Smooth muscle cell of trachea (primary cell): ENCODE data around the gene CCM2L. TPM values are rescaled to one million over a fixed set of nuclear protein-coding genes. Genes with fewer than 3 reads are reported as not detected.

Experiments
- total RNA-seq: library from RNA; depleted of rRNA; stranded (reverse); fragments of >200 nt; gene quantifications from 2 replicates; pipeline ENCODE4 v1.2.1, GENCODE V29; 2014

CCM2L gene
- total RNA-seq, result not detected in 2 replicates

GRCh38 chr20:32010101-32010500 lies at the start of gene CCM2L:
Gene CCM2L (plus strand): TSS chr20:32010438. CDS start chr20:32010455, 17 bp downstream.

GRCh38 chr20:31967830-31968249 lies 42.4 kb upstream of the CCM2L start, which contains the start of gene XKR7:
Gene XKR7 (plus strand): TSS chr20:31968151. CDS start chr20:31968176, 25 bp downstream.

DNA sequence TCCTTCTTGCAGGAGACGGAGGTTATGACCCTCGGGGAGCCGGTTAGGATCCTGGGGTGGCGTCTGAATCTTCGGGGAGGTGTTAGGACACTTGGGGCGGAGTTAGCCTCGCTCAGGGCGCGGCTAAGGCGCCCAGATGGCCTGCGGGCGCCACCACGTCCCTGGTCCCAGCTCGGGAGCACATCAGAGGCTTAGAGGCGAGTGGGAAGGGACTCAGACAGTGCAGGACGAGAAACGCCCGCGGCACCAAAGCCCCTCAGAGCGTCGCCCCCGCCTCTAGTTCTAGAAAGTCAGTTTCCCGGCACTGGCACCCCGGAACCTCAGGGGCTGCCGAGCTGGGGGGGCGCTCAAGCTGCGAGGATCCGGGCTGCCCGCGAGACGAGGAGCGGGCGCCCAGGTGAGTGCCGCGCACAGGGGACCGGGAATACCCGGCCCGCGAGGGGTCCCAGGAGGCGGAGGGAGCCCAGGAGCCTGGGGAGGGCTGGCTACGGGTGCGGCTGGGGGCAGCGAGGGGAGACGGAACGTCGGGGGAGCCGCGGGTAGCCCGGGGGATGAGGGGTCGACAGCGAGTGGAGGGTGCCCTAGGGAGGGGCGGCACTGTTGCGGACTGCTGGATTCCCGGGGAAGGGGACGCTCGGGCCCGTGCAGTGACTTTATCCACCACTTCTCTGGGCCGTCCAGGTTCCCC lies 42.0 kb downstream of the CCM2L start, which contains the start of gene HCK:
Gene HCK, plus strand, starts transcription at position 153 of the 688 bp plus-strand sequence.

Other genes with a start within 250 kb of the CCM2L start
- gene MYLK2, start 191.1 kb upstream of the CCM2L start, total RNA-seq, result not detected in 2 replicates
- gene FOXS1, start 164.8 kb upstream of the CCM2L start, total RNA-seq, result not detected in 2 replicates
- 0.33 TPM in 1 of 2 replicates, not detected in the other for gene DUSP15, start 139.9 kb upstream of the CCM2L start, total RNA-seq
- gene TTLL9, start 139.8 kb upstream of the CCM2L start, total RNA-seq, result 0.17 TPM in 1 of 2 replicates, not detected in the other
- gene PDRG1, start 58.4 kb upstream of the CCM2L start, total RNA-seq, result 3.3 and 5.1 TPM in 2 replicates
- gene XKR7, start 42.3 kb upstream of the CCM2L start, total RNA-seq, result under 0.01 TPM in 1 of 2 replicates, not detected in the other
- not detected in 2 replicates for gene HCK, start 41.8 kb downstream of the CCM2L start, total RNA-seq
- gene TM9SF4, start 99.3 kb downstream of the CCM2L start, total RNA-seq, result 31.4 and 48.1 TPM in 2 replicates
- gene PLAGL2, start 197.3 kb downstream of the CCM2L start, total RNA-seq, result 1.5 and 2.3 TPM in 2 replicates
- gene POFUT1, start 197.4 kb downstream of the CCM2L start, total RNA-seq, result 50.0 and 66.8 TPM in 2 replicates